Stimulated activated CD4-positive, alpha-beta T cell treated with anti-CD3 and anti-CD28 coated beads, Interleukin-12 subunit alpha, Interleukin-12 subunit beta, amount 100 ng/mL, for 4 hours (primary cell): ENCODE data around the gene ACTL6B.

Source experiments
- DNase-seq: peaks from one replicate; pipeline ENCODE4 v3.0.0-alpha.2; 2020

ACTL6B gene

DNA sequence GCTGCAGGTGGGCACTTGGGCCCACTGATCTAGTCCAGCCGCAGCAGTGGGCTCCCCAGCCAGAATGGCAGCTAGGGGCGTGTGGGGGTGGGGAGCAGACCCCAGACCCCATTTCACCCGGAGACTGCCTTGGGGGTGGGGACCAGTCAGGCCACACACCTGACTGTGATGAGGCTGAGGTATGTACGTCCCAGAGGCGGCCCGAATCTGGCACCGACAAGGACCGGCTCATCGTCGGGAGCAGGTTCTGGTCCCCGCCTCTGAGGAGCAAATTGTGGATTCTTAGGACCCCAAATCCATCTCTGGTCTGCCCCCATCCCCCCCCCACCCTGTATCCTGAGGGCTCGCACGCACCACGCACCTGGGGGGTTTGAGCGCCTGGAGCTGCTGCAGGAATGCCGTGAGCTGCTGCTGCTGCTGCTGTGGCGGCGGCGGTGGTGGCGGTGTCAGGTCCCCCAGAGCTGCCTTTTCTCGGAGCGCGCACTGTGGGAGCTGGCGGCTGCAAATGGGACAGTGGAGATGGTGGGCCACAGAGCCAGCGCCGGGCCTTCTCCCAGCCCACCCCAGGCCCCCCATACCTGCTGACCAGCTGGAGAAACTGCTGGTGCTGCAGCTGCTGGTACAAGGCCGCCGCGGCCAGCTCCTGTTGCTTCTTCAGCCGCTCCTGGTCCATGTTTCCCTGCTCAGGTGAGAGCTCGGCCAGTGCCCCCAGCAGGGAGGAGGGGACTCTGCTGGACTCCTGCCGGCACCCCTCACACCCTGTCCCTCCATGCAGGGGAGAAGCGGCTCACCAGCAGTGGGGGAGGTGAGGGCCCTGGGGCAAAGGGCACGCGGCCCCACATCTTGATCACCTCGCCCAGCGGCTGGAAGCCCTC, 27.6 kb upstream of the ACTL6B start:
- no peak for DNase-seq

DNA sequence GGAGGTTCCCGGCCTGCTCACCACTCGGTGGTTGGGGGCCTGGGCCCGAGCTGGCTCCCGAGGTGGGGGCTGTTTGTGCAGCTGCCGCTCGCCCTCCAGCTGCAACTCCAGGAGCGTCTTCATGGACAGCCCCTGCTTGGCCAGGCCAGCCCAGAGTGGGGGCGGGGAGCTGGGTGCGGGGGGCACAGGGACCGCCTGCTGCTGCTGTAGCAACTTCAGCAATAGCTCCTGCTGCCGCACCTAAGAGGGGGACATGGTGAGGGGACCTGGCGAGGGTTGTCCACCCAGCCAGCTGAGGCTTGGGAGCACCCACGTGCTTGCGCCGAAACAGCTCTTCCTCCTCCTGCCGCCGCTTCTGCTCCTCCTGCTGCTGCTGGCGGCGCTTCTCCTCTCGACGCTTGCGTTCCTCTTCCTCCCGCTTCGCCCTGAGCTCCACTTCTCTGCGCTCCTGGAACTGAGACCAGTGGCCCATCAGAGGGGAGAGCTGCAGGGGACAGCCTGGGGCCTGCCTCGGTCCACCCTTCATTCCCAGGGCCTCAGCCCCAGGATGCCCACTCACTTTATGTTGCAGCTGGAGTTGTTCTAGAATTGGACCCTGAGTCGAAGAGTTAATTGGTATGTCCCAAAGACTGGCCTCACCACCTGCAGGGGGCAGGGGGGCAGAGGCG, 26.9 kb upstream of the ACTL6B start:
- DNase-seq: no peak

DNA sequence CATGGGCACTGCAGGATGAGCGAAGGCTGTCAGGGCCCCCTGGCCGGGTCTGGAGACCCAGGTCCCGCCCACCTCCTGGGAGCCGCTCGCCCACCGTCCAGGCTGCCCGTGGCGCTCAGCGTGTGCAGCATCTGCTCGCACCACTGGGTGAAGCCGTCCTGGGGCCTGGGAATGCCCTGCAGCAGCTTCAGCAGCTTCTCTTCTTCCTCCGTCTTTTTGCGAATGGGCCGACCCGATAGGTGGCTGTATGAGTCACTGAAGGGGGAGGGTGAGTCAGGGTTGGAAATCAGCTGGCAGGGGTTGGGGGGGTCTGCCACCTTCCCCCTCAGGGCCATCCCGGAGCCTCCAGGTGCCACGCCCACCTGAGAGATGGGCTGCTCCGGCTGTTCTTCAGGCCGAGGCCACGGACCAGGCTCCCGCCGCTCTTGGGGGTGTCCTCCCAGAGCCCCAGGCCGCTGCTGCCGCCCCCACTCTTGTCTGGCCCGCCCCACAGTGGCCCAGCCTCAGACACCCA, 26.0 kb upstream of the ACTL6B start:
- no peak for DNase-seq

DNA sequence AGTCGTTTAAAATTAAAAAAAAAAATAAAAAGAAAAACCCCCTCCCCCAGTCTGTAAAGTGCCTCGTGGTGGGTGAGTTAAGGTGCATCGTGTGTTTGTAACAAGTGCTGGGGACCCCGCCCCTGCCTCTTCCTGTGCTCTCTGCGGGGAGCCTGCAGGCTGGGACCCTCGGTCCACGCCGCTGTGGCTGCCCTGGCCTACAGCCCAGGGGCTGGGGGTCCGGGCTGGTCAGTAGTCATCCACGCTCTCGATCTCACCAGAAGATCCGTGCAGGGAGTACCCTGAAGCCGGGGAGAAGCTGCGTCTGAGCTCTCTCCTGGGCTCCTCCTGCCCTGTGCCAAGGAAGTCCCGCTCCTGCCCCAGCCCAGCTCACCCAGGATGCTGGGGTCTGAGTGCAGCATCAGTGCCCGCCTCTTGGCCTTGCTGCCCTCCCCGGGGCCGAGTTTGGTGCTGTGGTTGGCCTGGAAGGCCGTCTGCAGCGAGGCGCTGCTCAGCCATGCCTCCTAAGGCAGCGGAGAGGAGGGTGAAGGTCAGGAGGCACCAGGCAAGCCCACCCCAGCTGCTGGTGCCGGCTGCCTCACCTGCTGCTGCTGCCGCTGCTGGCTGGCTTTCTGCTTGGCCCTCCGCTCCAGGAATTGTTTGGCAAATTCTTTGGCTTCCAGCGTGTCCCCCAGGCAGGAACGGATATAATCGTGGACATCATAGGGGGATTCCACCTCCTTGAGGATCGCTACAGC, 25.4 kb upstream of the ACTL6B start:
- DNase-seq: no peak

DNA sequence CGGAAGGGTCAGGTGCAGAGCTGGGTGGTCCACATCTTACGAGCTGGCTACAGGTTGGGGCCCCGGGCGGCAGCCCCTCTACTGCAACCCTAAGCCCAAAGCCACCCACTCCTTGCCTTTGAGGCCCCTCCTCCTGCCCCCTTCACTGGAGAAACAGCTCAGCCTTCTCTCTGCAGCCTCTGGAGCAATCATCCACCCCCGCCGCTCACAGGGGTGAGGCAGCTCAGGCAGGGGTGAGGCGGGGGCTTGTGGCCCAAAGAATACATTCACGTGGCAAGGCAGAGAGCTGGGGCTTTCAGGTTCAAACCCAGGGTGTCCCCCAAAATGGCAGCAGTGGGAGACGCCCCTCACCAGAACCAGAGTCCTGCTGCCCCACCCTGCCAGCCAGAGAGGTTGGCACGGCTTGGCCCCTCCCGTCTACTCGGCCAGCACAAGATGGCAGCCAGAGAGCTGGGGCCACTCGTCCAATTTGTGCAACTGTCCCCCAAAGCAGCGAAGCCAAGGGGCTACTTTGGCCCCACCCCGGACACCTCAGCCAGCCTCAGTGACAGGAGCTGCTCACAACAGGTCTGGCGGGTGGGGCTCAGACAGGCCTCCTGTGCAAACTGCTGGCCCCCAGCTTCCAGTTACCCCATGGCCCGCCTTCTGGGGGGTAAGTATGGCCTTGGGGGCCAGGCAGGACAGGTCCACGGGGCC, 24.5 kb upstream of the ACTL6B start:
- DNase-seq: no peak

DNA sequence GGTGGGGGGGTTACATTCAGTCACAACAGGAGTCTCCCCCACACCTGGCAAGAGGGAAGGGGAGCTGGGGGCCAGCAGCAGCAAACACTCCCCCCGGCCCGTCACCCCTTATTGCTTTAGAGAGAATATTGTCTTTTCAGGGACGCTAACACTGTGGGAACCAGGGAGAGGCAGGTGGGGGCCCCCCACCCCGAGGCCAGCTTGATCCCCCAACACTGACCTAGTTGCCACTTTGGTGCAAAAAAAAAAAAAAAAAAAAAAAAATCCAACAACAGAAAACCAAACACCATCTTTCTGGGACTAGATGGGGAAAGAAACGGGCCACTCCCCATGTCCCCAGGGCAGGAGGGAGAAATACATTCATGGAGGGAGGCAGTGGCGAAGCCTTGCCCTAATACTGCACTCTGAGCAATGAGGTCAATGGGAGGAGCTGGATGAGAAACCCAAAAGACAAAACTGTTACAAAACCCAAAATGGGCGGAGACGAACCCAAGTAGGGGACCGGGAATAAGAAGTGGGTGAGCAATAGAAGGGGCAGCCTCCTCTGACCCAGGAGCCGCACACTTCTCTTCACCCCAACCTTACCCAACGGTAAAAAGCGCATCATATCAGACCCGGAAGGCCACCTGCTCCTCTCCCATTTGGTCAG, 23.8 kb upstream of the ACTL6B start:
- no peak for DNase-seq

DNA sequence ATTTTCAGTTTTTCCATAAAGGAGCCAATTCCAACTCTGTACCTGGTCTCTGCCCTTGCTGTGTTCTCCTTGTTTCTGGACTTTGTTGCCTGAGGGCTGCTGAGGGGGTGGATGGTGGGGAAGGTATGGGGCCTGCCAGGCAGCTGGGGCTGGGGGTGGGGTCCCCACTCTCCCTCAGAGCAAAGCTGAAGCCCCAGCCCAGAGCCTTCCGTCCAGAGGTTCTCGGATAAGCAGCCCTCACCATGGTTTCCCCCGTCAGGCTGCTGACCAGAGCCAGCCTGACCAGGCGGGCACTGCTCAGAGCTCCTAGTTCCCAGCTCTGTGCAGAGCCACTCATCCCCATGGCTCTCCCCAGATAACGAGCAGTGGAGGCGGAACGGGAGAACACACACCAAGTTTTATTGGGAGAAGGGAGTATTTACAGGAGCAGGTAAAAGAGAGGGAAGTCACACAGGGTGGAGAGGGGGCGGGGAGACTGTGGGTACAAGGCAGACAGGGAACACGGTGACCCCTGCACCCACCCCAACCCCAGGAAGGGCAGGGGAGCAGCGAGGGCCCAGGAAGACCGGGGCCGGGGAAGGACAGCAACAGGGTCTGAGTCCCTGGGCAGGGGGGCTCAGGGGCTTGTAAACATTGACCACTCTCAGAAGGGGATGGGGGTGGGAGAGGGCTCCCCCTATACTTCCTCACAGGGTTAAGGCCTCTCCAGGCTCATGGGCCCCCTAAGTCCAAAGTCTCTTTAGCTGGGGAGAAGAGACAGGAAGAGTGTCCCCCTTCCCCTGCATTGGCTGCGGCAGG, 23.1 kb upstream of the ACTL6B start:
- no peak for DNase-seq

DNA sequence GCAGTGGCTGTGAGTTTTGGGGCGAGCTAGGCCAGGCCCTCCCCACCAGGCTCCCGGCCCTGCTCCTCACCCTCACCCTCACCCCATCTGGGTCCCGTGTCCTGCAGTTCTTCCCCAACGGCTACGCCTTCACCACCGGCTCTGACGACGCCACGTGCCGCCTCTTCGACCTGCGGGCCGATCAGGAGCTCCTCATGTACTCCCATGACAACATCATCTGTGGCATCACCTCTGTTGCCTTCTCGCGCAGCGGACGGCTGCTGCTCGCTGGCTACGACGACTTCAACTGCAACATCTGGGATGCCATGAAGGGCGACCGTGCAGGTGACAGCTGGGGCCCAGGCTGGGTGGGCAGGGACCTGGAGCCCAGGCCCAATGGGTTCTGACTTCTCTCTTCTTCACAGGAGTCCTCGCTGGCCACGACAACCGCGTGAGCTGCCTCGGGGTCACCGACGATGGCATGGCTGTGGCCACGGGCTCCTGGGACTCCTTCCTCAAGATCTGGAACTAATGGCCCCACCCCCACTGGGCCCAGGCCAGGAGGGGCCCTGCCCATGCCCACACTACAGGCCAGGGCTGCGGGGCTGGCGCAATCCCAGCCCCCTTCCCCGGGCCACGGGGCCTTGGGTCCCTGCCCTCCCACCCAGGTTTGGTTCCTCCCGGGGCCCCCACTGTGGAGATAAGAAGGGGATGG, 22.2 kb upstream of the ACTL6B start:
- DNase-seq: no peak

DNA sequence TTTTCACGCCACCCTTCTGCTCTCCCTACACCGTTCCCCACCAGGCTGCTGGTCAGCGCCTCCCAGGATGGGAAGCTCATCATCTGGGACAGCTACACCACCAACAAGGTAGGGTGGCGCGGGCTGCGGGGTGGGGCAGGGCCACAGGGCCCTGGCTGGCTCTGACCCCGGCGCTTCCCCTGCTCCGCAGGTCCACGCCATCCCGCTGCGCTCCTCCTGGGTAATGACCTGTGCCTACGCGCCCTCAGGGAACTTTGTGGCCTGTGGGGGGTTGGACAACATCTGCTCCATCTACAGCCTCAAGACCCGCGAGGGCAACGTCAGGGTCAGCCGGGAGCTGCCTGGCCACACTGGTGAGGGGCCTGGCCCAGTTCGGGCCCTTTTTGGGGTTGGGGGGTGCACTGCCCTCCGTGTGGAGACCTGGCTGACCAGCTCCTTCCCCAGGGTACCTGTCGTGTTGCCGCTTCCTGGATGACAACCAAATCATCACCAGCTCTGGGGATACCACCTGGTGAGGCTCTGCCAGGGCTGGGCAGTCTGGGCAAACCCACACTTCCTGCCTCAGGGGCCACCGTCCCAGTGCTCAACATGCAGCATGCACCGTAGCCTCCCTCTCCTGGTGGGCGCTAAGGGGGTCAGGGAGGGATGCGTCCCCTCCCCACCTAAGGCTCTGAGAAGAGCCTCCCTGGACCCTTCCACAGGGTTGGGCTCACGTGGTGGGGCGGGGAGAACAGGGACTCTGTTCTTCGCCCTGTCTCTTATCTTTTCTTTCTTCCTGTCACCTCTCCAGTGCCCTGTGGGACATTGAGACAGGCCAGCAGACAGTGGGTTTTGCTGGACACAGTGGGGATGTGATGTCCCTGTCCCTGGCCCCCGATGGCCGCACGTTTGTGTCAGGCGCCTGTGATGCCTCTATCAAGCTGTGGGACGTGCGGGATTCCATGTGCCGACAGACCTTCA, 21.3 kb upstream of the ACTL6B start:
- DNase-seq: no peak

DNA sequence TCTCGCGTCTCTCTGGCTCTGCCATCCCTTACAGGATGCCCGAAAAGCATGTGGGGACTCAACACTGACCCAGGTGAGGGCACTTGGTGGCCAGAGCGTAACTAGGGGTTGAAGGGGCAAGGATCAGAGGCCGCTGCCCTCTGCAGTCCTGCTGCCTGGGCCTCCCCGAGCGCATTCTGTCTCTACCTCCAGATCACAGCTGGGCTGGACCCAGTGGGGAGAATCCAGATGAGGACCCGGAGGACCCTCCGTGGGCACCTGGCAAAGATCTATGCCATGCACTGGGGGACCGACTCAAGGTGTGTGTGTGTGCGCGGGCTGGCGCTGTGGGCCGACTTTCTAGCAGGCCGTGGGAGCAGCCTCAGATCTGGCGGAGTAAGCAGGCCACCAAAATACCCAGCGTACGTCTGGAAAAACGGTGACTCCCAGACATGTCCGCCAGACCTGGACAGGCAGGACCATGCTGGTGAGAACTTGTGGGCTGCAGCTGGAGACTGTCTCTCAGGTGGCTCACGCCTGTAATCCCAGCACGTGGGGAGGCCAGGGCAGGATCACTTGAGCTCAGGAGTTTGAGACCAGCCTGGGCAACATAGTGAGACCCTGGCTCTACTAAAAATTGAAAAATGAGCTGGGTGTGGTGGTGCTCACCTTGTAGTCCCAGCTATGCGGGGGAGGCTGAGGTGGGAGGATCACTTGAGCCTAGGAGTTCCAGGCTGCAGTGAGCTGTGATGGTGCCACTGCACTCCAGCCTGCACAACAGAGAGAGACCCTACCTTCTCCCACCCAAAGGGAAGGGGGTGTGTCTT, 20.5 kb upstream of the ACTL6B start:
- DNase-seq: no peak

DNA sequence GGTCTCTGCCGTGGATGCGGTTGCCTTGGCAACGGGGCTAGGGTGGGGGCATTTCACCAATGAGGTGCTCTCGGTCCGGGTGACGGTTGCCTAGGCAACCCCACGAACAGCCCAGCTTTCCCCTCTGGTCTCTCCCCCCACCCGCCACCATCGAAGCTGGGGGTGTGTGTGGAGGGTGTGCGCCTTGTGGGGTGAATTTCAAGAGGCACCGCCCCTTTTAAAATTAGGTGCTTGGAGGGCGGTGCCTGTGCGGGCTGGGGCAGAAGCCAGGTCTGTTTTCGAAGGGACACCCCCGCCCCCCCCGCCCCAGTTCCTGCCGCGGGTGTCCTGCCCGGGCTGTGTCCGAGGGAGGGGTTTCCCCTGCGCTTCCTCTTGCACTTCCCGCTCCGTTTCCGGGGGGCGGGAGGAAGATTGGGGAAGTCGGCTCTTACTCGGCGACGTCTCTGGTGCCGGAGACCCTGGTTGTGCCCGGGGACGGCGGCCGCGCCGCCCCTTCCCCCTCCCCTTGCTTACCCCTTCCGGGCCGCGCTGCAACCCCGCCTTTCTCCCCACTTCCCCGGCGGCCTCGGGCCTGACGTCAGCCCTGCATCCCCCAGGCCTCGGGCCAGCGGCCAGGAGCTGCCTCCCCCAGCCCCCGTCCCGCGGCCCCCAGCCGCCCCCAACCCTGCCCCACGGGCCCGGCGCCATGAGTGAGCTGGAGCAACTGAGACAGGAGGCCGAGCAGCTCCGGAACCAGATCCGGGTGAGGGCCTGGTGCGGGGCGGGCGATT, 19.5 kb upstream of the ACTL6B start:
- peak; percentile 67 for DNase-seq

DNA sequence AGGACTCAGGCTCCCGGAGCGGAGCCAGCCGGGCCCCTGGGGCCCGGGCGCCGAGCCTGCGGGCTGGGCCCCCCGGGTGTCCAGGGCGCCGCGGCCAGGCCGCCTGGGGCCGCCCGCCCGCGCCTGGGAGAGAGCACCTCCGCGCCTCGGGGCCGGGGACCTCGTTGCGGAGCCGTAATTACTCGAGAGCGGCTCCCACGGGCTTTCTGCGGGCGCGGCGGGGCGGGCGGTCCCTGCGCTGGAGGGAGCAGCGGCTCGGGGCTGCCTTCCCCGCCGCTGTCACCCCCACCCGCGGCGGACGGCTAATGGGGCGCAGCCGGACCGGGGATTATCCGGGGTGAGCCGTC, 18.8 kb upstream of the ACTL6B start:
- peak; percentile 37 for DNase-seq

DNA sequence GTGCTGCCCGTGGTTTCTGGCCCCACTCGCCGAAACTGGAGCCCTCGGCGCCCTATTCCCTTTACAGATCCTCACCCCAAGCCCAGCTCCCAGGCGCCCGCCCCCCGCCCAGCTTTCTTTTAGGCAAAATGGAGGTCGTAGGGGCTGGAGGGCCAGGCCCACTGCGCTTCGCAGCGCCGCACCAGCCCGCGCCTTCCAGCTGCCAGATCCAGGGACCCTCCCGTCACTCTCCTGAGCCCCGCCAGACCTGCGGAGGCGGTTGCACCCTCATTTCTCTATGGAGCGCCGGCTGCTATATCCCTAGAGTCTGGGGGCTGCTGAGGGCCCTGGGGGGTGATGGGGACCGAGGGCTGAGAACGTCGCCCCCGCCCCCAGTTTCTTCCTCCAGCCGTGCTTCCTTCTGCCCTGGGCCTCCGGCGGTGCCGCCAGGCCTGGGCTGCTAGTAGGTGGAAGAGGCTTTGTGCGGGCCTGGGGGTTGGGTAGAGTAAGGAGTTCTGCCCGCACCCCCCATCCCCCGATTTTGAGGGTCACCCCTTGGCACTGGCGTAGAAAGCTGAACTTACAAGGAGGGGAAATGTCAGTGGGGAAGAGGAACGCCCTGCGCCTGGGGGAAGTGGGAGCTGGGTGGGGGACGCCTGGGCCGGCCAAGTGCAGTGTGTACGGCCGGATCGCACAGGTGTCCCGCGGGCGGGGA, 18.3 kb upstream of the ACTL6B start:
- DNase-seq: no peak

DNA sequence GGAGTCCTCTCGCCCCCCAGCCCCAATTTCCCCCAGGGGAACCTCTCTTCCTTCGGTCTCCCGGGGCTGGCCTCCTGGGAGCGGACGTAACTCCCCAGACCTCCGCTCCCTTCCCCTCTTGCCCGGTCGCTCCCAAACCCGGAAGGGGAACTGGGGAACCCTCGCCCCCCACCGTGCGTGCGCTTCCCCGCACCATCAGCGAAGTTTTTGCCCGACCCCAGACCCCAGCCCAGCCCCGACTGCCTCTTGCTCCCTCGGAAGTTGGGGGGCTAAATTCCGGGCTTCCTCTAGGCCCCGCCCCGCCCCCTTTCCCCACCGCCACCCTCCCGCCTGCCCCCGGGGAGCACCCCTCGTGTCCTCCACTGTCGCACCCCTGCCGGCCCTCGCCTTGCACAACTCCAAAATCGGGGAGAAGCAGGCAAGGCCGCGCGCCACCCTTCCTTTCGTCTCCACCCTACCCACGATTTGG, 17.7 kb upstream of the ACTL6B start:
- peak; percentile 39 for DNase-seq

DNA sequence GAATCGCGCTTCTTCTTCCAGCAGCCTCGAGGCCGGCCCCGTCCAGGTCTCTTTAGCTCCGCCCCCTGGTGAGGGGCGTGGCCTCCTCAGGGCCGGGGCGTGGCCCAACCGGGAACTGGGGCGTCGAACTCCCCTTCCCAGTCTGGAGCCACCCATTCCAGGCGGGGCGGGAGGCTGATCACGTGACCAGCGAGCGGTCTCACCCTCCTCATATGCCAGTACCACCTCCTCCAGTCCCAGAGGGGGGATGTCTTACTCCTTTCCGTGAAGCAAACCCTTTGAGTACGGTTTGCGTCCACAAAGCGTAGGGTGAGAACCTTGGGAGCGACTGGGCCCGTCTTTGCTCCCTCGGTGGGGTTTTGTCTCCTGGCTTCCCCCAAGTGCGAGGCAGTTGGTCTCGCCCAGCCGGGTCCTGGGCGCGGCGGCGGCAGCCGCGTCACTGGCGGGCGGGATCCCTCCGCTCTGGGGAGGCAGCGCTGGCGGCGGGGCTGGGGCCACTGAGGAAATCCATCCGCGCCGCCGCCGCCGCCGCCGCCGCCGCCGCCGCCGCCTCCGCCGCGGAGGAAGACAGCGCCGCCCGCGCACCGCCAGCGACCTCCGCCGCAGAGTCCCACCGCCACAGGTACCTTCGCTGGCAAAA, 17.2 kb upstream of the ACTL6B start, which contains the start of gene GNB2:
Gene GNB2, plus strand, starts transcription at position 439 of the 640 bp plus-strand sequence. CDS start 2,526 bp downstream, outside the sequence.
- DNase-seq: peak; percentile 99
